Measurements from ENCODE around the gene ILF2. TPM values are rescaled to one million over a fixed set of nuclear protein-coding genes. Genes with fewer than 3 reads are reported as not detected.

ILF2 gene
- total RNA-seq, 4 donors from 2014 or later, result 59.3 to 125 (median 78.5) TPM

GRCh38 chr1:153651771-153652170 is 19.0 kb downstream of the ILF2 start:
- TF ChIP-seq, protein P1, sequence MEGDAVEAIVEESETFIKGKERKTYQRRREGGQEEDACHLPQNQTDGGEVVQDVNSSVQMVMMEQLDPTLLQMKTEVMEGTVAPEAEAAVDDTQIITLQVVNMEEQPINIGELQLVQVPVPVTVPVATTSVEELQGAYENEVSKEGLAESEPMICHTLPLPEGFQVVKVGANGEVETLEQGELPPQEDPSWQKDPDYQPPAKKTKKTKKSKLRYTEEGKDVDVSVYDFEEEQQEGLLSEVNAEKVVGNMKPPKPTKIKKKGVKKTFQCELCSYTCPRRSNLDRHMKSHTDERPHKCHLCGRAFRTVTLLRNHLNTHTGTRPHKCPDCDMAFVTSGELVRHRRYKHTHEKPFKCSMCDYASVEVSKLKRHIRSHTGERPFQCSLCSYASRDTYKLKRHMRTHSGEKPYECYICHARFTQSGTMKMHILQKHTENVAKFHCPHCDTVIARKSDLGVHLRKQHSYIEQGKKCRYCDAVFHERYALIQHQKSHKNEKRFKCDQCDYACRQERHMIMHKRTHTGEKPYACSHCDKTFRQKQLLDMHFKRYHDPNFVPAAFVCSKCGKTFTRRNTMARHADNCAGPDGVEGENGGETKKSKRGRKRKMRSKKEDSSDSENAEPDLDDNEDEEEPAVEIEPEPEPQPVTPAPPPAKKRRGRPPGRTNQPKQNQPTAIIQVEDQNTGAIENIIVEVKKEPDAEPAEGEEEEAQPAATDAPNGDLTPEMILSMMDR (IDR thresholded peaks at IDR 0.05; ENCODE audit: low read depth), result no peak

DNA sequence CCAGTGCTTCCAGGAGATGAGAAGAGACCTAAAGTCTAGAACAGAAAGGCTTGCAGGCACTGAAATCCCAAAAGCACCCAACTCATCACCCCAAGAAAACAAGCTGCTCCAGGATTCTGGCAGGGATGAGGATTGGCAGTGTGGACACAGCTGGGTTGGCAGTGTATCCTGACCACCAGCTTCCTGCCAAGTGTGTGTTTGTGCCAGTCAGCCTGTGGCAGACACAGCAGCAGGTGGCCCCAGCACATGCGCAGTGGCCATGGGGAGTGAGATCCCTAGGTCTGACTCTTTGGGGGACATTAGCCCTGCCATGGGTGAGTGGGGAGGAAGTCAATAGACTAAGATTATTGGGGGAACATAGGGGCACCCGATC is 20.9 kb downstream of the ILF2 start:
- TF ChIP-seq, protein P1 (IDR thresholded peaks at IDR 0.05; ENCODE audit: low read depth), result no peak

GRCh38 chr1:153649137-153649862 is 21.5 kb downstream of the ILF2 start:
- TF ChIP-seq, protein P1 (IDR thresholded peaks at IDR 0.05; ENCODE audit: low read depth), result no peak

GRCh38 chr1:153648000-153648643 is 22.7 kb downstream of the ILF2 start:
- TF ChIP-seq, protein P1 (IDR thresholded peaks at IDR 0.05; ENCODE audit: low read depth), result no peak

DNA sequence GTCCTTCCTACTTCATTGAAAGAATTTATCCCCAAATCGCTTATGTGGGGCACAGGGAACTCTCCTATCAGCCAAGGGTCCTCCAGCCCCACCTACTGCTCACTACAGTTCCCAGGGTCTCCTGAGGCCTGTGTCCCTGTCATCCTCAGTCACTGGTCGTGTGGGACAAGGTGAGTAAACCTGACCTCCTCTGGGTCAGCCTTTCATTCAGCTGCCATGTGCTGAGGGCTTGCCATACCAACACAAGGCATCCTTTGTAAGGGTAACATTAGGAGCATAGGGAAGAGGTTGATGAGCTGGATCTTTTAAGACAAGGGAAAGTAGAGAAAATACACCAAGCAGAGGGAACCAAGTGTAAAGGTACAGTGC is 23.5 kb downstream of the ILF2 start:
- TF ChIP-seq, protein P1 (IDR thresholded peaks at IDR 0.05; ENCODE audit: low read depth), result no peak

DNA sequence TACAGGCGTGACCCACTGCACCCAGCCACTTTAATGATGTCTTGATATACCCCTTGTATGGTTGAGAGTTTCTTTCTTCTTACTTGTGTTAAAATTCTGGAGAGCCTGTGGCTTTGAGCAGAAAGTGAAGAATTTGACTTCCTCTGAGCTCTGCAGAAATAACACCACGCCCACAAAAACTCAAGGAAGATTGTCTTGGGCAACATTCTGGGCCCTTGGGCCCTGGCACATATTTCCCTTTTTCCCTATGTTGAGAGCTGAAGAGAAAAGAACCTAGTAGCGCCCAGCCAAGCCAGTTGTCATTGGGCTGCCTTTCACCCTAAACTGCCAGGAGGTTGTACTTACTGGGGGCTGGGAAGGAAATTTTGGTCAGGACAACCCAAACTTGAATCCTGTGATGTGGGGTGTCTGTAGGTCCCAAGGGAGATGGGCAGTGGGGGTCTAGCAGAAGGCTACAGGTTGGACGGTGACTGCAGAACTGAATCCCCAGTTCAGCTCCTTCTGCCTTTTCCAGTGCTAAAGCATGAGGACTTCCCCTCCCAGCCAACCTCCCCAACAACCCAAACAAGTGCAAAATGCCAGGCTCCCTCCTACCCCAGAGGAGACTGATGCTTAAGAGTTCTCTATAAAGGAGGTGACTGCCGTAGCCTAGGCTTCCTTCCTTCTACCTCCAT is 24.0 kb downstream of the ILF2 start:
- TF ChIP-seq, protein P1 (IDR thresholded peaks at IDR 0.05; ENCODE audit: low read depth), result no peak

- TF ChIP-seq, protein P1 (IDR thresholded peaks at IDR 0.05; ENCODE audit: low read depth), result no peak
Observed at GRCh38 chr1:153643816-153644215, 27.0 kb downstream of the ILF2 start.

Data from subcutaneous adipose tissue (tissue), 4 donors.